NB4 (cell line): ENCODE results near the gene SEPTIN8.

Experiments used
- DNase-seq: peaks from one replicate; pipeline ENCODE4 v3.0.0; 2010; ENCODE audit warnings: low read depth
- H3K4me3 ChIP-seq: one replicate; pipeline ENCODE4 v1.5.1; 2011; ENCODE audit warnings: mild to moderate bottlenecking, low read depth, low read length, moderate library complexity
- CTCF ChIP-seq: IDR thresholded peaks from one replicate; pipeline ENCODE4 v1.5.1; 2012; ENCODE audit warnings: low read depth, low read length
- MAX ChIP-seq: IDR thresholded peaks from 2 replicates; pipeline ENCODE4 v1.6.1; 2011; ENCODE audit warnings: low read depth, low read length
- MYC ChIP-seq: IDR thresholded peaks from 2 replicates; pipeline ENCODE4 v1.6.1; 2011; ENCODE audit warnings: low read depth, low read length
- POLR2A ChIP-seq: IDR thresholded peaks from 2 replicates; pipeline ENCODE4 v1.6.1; 2011; ENCODE audit warnings: mild to moderate bottlenecking; ENCODE audit not compliant: insufficient read length; ENCODE audit errors: extremely low read depth

SEPTIN8 gene

DNA sequence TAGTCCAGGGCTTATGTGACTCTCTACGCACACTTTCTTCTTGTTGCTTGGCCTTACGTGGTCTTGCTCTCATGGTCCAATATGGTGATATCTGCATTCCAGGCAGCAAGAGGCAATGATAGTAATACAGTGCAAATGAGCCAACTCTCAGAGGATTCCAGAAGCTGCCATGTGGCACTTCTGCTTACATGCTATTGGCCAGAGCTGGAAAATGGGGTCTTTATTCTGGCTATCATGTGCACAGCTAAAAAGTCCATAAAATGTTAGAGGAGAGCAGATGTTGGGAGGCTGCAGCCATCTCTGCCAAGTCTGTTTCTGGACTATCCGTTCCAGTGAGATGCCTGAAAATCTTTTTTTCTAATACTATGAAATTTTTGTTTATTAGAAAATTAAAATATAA lies 2.9 kb upstream of the SEPTIN8 start:
- no peak for TF ChIP-seq CTCF
- TF ChIP-seq POLR2A: no peak
- TF ChIP-seq MYC: no peak
- no peak for TF ChIP-seq MAX
- DNase-seq: no peak

GRCh38 chr5:132778856-132779255 lies 1.8 kb upstream of the SEPTIN8 start:
- DNase-seq: no peak
- TF ChIP-seq POLR2A (no peak), MAX (no peak), MYC (no peak), CTCF (no peak)
- H3K4me3 ChIP-seq: no peak overlapping the region

More for the DNA sequence above, 2.9 kb upstream of the SEPTIN8 start:
- H3K4me3 ChIP-seq: no peak overlapping the region

DNA sequence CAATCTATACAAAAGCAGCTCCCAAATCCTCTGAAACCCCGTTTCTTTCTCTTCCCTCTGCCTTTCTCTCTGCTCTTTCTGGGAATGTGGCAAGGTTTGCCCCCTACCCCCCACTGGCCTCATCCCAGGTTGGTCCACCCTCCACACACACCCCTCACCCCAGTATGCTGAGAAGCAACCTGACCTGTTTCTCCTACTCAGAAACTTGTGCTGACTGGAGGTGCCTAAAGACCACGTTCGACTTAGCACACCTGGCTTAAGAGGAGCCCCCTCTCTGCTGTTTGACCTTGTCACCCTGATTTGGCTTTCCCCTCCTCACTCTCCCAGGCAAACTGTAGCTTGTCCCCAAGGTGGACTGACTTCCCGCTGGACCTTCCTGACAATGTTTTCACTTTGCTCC lies 1.1 kb upstream of the SEPTIN8 start:
- TF ChIP-seq MAX (no peak), POLR2A (no peak), MYC (no peak), CTCF (no peak)
- H3K4me3 ChIP-seq: no peak overlapping the region
- no peak for DNase-seq

DNA sequence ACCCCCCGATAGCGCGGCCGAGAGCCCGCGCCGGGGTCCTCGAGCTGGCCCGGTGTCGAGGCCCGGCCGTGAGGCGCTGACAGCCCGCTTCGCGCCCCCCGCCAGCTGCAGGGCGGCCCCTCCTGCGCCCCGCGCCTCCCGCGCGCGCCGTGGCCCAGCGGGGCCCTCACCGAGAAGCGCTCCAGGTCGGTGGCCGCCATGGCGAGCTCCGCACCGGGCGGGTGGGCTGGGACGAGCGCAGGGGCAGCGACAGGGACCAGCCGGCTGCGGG lies 166 bp downstream of the SEPTIN8 start:
- H3K4me3 ChIP-seq: peak overlapping the region; percentile 34
- DNase-seq: no peak
- TF ChIP-seq CTCF: no peak
- TF ChIP-seq POLR2A: no peak
- no peak for TF ChIP-seq MYC
- TF ChIP-seq MAX: no peak

DNA sequence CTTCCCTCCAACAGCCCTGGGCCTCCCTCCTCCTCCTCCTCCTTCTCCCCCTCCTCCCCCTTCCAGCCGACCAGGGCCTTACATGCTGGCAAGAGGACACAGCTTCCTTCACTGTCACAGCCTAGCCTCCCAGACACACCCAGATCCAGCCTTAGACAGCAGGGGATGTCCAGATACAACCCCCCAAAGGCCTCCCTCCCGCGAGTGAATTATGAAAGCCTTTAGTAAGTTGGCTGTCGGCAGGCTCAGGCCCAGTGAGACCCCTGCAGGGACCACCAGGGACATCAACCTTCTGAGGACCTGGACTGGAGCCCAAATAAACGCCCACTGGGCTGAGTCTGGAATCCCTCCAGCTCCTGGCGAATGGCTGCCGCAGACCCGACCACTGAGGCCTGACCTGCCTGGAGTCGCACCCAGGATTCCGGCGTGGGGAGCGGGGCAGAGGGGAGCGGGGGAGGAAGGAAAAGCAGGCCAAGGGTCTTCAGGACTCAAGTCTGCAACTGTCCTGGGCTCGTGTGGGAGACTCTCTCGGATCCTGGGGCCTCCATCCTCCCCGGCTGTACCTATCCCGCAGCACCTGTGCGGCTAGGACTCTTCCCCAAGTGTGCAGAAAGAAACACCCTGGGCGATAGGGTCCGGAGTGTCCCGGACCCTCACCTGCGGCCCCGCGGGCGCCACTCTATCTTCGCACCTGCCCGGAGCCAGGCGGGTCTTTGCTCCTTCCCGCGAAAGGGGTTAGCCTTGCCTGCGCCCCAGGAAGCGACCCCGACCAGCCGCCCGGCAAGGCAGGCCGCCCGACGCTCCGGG lies 705 bp downstream of the SEPTIN8 start:
- peak overlapping the region; percentile 34 for H3K4me3 ChIP-seq
- TF ChIP-seq MAX: no peak
- no peak for TF ChIP-seq CTCF
- peak; percentile 39 for DNase-seq

GRCh38 chr5:132775476-132775961 lies 1.5 kb downstream of the SEPTIN8 start:
- no peak for DNase-seq

More at GRCh38 chr5:132775476-132775961, 1.5 kb downstream of the SEPTIN8 start:
- no peak for TF ChIP-seq MYC
- TF ChIP-seq POLR2A: no peak
- no peak for TF ChIP-seq CTCF
- no peak for TF ChIP-seq MAX
- H3K4me3 ChIP-seq: no peak overlapping the region
